DMS114 treated with DMSO at 0.1 percent for 48 hours (cell line): Measurements from ENCODE around the gene SIGLEC6.
A peak's percentile ranks its signal among the peaks of the same experiment; 100 is the strongest.

ENCODE experiments used
- DNase-seq: peaks from one replicate; lab custom pipeline; 2025; ENCODE audit not compliant: unreplicated experiment; lab: John Stamatoyannopoulos, UW

The SIGLEC6 gene

DNA sequence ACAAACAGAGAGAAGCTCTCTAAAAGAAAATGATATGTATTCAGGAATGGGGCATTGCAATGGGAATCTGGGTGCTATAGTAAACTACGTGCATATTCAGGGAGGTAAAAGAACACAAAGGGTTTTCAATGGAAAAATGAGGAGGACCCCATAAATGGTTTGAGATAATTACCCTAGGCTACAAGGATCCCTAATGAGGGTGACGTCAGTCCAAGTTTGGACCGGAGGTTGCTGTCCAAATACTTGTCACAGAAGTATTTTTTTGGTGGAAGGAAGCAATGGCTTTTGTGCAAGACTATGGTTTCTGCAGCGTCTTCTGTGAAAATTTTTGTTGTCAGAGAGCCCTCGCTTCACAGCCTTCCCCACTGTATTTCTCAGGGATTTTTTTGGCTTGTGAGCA, 54.1 kb downstream of the SIGLEC6 start:
- DNase-seq = no peak

DNA sequence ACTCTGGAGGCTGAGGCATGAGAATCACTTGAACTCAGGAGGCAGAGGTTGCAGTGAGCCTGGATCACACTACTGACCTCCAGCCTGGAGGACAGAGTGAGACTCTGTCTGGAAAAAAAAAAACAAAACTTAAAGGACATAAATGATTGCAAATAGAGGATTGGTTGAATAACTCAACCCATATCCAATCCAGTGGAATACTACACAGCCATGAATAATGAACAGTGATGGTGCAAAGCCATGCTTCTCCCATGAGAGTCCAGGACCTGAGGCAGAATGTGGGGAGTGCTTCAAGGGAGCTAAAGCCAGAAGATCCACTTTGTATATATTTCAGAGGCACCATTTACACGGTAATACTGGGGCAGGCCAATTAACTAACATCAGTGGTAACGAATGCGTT, 55.3 kb downstream of the SIGLEC6 start:
- no peak for DNase-seq

DNA sequence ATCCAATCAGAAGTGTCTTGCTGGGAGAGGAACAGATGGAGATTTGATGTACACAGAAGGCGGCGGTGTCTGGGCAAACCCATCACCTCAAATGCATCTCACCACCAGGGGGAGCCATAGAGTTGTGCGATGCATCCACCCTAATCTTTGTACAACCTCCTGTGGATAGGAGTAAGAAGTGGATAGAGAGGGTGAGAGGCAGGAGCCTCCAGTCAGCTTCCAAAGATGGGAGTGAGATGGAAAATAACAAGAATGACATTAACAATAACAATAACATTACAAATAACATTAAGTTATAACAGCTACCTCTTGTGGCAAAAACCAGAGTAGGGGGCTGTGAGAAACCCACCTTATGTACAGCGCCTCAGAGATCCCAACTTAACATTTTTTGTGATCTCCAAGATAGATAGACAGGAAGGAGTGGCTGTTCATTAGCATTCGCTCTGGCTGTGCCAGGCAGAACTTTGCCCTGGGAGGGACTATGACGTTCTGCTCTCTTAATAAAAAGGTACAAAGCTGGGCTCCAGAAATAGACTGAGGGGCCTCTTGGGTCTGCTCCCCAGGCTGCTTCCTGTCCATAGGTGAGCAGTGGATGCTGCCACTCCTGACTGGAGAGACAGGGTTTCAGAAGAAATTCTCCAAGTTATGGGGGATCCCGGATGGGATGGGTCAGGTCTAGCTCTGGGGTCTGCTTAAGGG, 58.3 kb downstream of the SIGLEC6 start:
- peak; percentile 72 for DNase-seq

DNA sequence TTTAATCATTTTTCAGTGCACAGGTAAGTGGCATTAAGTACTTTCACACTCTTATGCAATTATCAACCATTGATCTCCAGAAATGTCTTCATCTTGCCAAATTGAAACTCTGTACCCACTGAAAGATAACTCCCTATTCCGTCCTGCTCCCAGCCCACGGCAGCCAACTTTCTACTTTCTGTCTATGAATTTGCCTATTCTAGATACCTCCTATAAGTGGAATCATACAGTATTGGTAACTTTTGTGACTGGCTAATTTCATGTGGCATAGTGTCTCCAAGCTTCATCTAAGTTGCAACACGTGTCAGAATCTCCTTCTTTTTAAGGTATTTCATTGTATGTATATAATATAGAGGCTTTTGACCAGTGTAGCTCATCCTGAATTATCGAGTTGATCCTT, 58.9 kb downstream of the SIGLEC6 start:
- no peak for DNase-seq

DNA sequence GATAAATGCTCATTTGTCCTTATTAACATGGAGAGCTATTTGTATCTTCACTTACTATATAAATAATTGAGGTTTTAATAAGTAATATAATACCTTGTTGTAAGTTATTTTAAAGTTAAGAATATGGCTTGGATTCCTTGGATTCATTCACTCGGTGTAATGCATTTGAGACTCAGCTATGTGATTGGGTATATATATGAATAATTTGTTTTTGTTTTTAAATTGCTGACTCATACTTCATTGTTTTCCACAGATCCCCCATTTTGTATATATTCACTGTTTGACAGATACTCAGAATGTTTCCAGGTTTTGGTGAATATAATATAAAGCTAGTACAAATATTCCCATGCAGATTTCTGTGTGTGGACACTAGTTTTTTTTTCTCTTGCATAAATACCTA, 59.9 kb downstream of the SIGLEC6 start:
- no peak for DNase-seq

DNA sequence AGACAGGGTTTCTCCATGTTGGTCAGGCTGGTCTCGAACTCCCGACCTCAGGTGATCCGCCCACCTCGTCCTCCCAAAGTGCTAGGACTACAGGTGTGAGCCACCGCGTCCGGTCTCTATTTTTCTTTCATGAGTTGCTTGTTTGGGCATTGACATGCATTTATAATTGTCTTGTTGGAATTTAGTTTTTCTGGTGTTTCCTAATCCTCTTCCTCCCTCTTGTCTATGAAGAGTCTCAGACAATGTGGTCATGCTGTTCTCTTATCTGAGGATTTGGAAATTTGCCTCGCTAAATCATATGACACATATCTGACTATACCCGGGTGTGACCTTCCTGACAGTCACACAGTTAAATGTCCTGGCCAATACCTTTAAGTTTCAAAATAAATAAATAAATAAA, 60.5 kb downstream of the SIGLEC6 start:
- no peak for DNase-seq

DNA sequence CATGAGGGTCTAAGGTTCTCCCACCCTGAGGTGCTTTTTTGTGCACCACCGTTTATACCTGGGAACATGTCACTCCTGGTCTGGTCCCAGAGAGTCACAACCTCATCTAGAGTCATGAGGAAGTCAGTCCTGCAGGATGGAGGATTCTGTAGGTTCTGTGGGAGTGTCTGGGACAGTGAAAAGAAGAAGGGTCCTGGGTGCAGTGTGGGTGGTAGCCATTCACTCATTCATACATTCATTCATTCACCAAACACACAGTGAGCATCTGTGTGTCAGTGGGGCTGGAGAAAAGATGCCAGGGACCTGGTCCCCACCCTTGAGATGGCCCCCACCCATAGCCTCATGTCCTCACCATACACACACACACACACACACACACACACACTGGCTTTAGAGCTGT, 61.8 kb downstream of the SIGLEC6 start:
- no peak for DNase-seq

DNA sequence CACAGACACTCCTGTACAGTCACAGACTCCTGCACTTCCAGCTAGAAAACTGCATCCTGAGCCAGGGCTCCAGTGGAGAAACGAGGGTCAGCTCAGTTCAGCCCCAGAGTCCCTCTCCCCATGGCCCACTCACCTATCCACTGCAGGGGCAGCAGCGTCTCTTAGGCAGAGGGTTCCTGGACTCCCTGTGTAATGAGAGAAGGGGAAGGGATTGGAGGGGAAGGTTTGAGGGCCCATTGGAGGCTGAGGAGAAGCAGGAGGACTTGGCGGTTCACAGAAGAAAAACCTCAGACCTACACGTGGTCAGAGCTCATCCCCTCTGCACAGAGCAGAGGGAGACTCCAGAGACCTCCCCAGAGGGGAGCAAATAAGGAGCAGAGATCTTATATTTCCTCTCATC, 62.3 kb downstream of the SIGLEC6 start:
- DNase-seq = no peak

DNA sequence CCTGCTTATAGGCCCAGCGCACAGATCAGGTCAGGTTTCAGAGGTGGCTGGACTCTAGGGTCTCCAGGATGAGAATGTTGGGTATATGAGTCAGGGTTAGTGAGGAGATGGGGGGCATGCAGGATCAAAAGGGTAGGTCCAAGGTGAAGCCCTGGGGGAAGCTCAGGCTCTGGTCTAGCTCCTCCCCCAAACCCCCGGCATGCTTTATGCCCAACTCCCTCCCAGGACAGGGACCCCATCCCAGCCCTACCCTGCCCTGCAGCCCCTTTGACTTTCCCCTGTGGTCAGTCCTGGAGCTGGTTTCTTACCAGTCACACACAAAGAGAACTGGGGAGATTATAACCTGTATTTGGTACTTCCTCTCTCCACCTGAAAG, 62.9 kb downstream of the SIGLEC6 start:
- DNase-seq = no peak

DNA sequence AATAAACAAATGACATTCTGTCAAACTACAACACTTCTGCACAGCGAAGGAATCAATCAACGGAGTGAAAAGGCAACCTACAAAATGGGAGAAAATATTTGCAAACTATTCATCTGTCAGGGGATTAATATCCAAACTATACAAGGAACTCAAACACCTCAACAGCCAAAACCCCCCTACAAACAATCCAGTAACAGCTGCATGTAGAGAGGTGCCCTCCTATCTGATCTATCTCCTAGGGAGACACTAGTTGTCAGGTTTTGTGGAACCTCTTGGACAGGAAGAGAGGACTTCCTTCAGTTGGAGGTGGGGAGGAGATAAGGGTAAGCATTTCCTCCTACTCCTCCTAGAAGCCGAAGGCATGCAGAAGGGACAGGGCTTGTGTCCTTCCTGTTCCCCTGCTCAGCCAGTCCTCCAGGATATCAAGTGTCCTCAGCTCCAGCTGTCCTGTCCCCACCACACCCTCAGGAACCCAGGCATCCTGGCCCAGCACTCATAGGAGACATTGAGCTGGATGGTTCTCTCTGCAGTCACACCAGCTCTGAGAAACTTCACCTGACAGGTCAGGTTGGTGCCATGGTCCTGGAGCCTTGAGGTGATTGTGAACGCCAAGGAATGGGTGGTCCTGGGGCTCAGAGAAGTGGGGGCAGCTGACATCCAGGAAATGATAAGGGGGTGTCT, 63.5 kb downstream of the SIGLEC6 start:
- no peak for DNase-seq
